ENCODE data around the gene PALMD.

The PALMD gene

DNA sequence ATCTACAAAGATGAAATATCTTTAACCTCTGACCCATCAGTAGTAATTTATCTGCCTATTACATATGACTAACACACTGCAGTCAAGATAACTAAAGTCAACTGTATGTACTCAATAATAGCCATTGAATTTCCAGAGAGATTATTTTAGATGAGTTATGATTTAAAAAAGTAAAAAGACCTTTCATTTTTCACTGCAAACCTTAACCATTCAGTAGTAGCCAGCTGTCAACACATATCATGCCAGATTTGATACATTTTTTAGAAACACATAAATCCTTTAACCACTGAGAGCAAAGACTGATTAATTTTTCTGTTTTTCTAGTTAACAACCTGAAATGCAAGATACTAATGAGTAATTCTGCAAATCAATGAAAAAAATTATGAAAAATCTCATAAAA lies 31.0 kb downstream of the PALMD start:
- no peaks in the 10 kb centered on the region for H3K9me2 ChIP-seq (replicated peaks; ENCODE audit: insufficient read depth, low read length)
- H3K4me3 ChIP-seq (ENCODE audit: low read length): no peak overlapping the region
- H4K20me1 ChIP-seq (ENCODE audit: insufficient read depth, low read length): no peaks in the 10 kb centered on the region
- H2AFZ ChIP-seq (ENCODE audit: low read length): no peak overlapping the region
- TF ChIP-seq EZH2phosphoT487 (IDR thresholded peaks at IDR 0.05; ENCODE audit: low read length) (no peak), CTCF (IDR thresholded peaks at IDR 0.05; ENCODE audit: low read length) (no peak), EZH2 (optimal IDR thresholded peaks at IDR 0.05; ENCODE audit: low read depth, low read length) (no peak)
- H3K36me3 ChIP-seq (replicated peaks; ENCODE audit: insufficient read depth, low read length): no peaks in the 10 kb centered on the region
- no peak overlapping the region for H3K27ac ChIP-seq (ENCODE audit: low read length)
- H3K9me3 ChIP-seq (replicated peaks; ENCODE audit: insufficient read depth, low read length): no peaks in the 10 kb centered on the region
- H3F3A ChIP-seq (ENCODE audit: insufficient read depth, low read length): no peaks in the 10 kb centered on the region
- no peak overlapping the region for H3K9ac ChIP-seq (ENCODE audit: low read length)
- no peak for DNase-seq
- H3K4me2 ChIP-seq (ENCODE audit: low read depth, low read length): no peak overlapping the region
- H3K4me1 ChIP-seq (ENCODE audit: low read length): no peaks in the 10 kb centered on the region
- no peaks in the 10 kb centered on the region for H3K79me2 ChIP-seq (ENCODE audit: low read length)
- no peaks in the 10 kb centered on the region for H3K27me3 ChIP-seq (replicated peaks; ENCODE audit: insufficient read depth, low read length)

- H3K4me3 ChIP-seq (ENCODE audit: low read length): no peak overlapping the region
- no peaks in the 10 kb centered on the region for H4K20me1 ChIP-seq (ENCODE audit: insufficient read depth, low read length)
- no peaks in the 10 kb centered on the region for H3K4me1 ChIP-seq (ENCODE audit: low read length)
- H3K79me2 ChIP-seq (ENCODE audit: low read length): no peaks in the 10 kb centered on the region
- H3K9ac ChIP-seq (ENCODE audit: low read length): no peak overlapping the region
- H3K4me2 ChIP-seq (ENCODE audit: low read depth, low read length): no peak overlapping the region
- H3K9me2 ChIP-seq (replicated peaks; ENCODE audit: insufficient read depth, low read length): no peaks in the 10 kb centered on the region
- DNase-seq: no peak
- no peak overlapping the region for H2AFZ ChIP-seq (ENCODE audit: low read length)
- no peaks in the 10 kb centered on the region for H3F3A ChIP-seq (ENCODE audit: insufficient read depth, low read length)
- TF ChIP-seq EZH2 (optimal IDR thresholded peaks at IDR 0.05; ENCODE audit: low read depth, low read length) (no peak), CTCF (IDR thresholded peaks at IDR 0.05; ENCODE audit: low read length) (no peak), EZH2phosphoT487 (IDR thresholded peaks at IDR 0.05; ENCODE audit: low read length) (no peak)
- H3K27me3 ChIP-seq (replicated peaks; ENCODE audit: insufficient read depth, low read length): no peaks in the 10 kb centered on the region
- H3K36me3 ChIP-seq (replicated peaks; ENCODE audit: insufficient read depth, low read length): no peaks in the 10 kb centered on the region
- no peak overlapping the region for H3K27ac ChIP-seq (ENCODE audit: low read length)
- no peaks in the 10 kb centered on the region for H3K9me3 ChIP-seq (replicated peaks; ENCODE audit: insufficient read depth, low read length)
Measured at GRCh38 chr1:99677416-99677815, 31.5 kb downstream of the PALMD start.

DNA sequence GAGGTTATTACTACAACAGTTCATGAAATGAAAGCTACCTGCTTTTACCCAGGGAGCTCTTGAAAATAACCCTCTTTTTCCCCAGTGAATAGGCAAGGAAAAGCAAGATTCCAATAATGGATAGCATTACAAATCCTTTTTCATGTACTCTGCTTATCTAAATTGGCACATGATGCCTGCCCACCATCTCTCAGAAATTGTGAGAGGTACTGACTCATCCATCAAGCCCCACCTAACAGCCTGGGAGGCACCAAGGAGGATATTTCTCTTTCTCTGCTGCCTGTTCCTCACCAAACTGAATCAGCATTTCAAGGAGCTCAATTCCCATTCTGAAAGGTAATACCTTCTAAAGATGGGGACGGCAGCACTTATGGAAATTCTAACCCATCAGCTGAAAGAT lies 34.4 kb downstream of the PALMD start:
- Histone ChIP-seq H3K27ac (ENCODE audit: low read length) (no peak overlapping the region), H3F3A (ENCODE audit: insufficient read depth, low read length) (no peaks in the 10 kb centered on the region), H3K4me1 (ENCODE audit: low read length) (peaks cover 2% of the 10 kb centered on the region; the same call in 1 of the 2 replicates), H3K9me3 (replicated peaks; ENCODE audit: insufficient read depth, low read length) (no peaks in the 10 kb centered on the region), H3K9me2 (replicated peaks; ENCODE audit: insufficient read depth, low read length) (no peaks in the 10 kb centered on the region), H3K79me2 (ENCODE audit: low read length) (no peaks in the 10 kb centered on the region), H3K4me3 (ENCODE audit: low read length) (no peak overlapping the region), H4K20me1 (ENCODE audit: insufficient read depth, low read length) (no peaks in the 10 kb centered on the region), H2AFZ (ENCODE audit: low read length) (no peak overlapping the region), H3K4me2 (ENCODE audit: low read depth, low read length) (no peak overlapping the region), H3K27me3 (replicated peaks; ENCODE audit: insufficient read depth, low read length) (no peaks in the 10 kb centered on the region), H3K36me3 (replicated peaks; ENCODE audit: insufficient read depth, low read length) (no peaks in the 10 kb centered on the region), H3K9ac (ENCODE audit: low read length) (no peak overlapping the region)
- DNase-seq: no peak
- TF ChIP-seq EZH2 (optimal IDR thresholded peaks at IDR 0.05; ENCODE audit: low read depth, low read length): no peak

- H4K20me1 ChIP-seq (ENCODE audit: insufficient read depth, low read length): no peaks in the 10 kb centered on the region
- H3K4me3 ChIP-seq (ENCODE audit: low read length): no peak overlapping the region
- no peak overlapping the region for H3K4me2 ChIP-seq (ENCODE audit: low read depth, low read length)
- H3K9me2 ChIP-seq (replicated peaks; ENCODE audit: insufficient read depth, low read length): no peaks in the 10 kb centered on the region
- no peak for TF ChIP-seq EZH2phosphoT487 (IDR thresholded peaks at IDR 0.05; ENCODE audit: low read length)
- no peak for TF ChIP-seq CTCF (IDR thresholded peaks at IDR 0.05; ENCODE audit: low read length)
- H3K27ac ChIP-seq (ENCODE audit: low read length): no peak overlapping the region
- no peaks in the 10 kb centered on the region for H3K27me3 ChIP-seq (replicated peaks; ENCODE audit: insufficient read depth, low read length)
- no peaks in the 10 kb centered on the region for H3K9me3 ChIP-seq (replicated peaks; ENCODE audit: insufficient read depth, low read length)
- no peak overlapping the region for H2AFZ ChIP-seq (ENCODE audit: low read length)
- no peaks in the 10 kb centered on the region for H3F3A ChIP-seq (ENCODE audit: insufficient read depth, low read length)
- H3K36me3 ChIP-seq (replicated peaks; ENCODE audit: insufficient read depth, low read length): no peaks in the 10 kb centered on the region
- no peak overlapping the region for H3K9ac ChIP-seq (ENCODE audit: low read length)
- DNase-seq: no peak
- H3K4me1 ChIP-seq (ENCODE audit: low read length): peaks cover 6% of the 10 kb centered on the region; the same call in 1 of the 2 replicates
- H3K79me2 ChIP-seq (ENCODE audit: low read length): no peaks in the 10 kb centered on the region
Measured at GRCh38 chr1:99681583-99681982, 35.7 kb downstream of the PALMD start.
